ENCODE measurements around the gene PTF1A.

The PTF1A gene, protein sequence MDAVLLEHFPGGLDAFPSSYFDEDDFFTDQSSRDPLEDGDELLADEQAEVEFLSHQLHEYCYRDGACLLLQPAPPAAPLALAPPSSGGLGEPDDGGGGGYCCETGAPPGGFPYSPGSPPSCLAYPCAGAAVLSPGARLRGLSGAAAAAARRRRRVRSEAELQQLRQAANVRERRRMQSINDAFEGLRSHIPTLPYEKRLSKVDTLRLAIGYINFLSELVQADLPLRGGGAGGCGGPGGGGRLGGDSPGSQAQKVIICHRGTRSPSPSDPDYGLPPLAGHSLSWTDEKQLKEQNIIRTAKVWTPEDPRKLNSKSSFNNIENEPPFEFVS

DNA sequence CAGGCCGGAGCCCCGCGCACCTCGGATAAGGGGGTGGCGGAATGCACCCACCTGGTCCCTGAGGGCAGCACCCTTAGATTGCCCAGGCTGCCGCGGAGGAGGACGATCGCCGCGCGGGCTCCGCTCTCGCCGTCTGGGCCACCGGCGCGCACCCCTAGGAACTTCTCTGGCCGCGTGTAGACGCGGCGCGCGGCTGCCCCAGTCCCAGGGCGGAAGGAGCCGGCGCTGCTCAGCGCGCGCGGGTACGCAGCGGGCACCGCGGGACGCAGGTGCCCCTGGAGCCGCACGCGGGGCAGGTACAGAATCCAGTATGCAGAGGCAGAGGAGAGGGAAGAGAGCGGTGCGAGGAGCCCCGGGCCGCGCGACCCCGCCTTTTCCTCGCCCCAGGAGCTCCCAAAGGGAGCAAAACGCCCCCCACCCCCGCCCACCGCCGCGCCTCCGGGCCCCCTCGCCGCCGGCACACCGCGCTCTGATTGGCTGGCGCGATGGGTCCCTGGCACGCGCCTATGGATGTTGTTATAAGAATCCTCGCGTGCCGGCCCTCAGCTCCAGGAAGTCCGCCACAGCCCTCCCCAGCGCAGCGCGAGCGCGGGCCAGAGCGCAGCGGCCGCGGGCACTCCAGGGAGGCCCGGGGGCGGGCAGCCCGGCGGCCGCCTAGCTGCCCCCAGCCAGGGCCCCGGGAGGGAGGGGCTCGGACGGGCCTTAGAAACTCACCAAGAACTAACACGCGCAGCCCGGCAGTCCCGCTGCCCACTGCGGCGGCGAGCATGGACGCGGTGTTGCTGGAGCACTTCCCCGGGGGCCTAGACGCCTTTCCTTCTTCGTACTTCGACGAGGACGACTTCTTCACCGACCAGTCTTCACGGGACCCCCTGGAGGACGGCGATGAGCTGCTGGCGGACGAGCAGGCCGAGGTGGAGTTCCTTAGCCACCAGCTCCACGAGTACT, at the start of gene PTF1A:
Gene PTF1A (plus strand): TSS at position 549 of the 948 bp plus-strand sequence. CDS start 219 bp downstream, at position 768.
- no peak for DNase-seq

GRCh38 chr10:23146258-23146657, 45.9 kb upstream of the PTF1A start:
- DNase-seq = no peak

- DNase-seq = no peak
These were observed 45.1 kb upstream of the PTF1A start for GRCh38 chr10:23147035-23147434.

- DNase-seq = no peak
These were observed 43.9 kb upstream of the PTF1A start for GRCh38 chr10:23148214-23148613.

DNA sequence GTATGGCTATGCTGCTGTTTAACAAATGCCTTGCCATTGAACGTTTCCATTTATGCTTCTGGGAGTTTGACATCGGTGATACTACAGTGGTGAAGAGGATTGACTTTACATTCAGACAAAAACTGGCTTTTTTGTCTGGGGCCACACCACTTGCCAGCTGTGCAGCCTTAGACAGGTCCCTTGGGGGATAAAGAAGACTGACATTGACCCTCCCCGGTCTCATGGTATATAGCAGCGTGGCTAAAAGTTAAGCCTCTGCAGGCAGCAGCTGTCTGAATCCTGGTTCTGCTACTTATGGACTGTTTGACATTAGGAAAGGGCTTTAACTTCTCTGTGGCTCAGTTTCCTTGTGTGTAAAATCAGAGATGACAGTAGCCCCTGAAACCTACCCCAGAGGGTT, 42.0 kb upstream of the PTF1A start:
- no peak for DNase-seq

- no peak for DNase-seq
These were observed 41.5 kb upstream of the PTF1A start for GRCh38 chr10:23150610-23151009.

- DNase-seq = no peak
These were observed 41.0 kb upstream of the PTF1A start for GRCh38 chr10:23151071-23151470.

GRCh38 chr10:23155169-23155568, 36.9 kb upstream of the PTF1A start:
- no peak for DNase-seq

DNA sequence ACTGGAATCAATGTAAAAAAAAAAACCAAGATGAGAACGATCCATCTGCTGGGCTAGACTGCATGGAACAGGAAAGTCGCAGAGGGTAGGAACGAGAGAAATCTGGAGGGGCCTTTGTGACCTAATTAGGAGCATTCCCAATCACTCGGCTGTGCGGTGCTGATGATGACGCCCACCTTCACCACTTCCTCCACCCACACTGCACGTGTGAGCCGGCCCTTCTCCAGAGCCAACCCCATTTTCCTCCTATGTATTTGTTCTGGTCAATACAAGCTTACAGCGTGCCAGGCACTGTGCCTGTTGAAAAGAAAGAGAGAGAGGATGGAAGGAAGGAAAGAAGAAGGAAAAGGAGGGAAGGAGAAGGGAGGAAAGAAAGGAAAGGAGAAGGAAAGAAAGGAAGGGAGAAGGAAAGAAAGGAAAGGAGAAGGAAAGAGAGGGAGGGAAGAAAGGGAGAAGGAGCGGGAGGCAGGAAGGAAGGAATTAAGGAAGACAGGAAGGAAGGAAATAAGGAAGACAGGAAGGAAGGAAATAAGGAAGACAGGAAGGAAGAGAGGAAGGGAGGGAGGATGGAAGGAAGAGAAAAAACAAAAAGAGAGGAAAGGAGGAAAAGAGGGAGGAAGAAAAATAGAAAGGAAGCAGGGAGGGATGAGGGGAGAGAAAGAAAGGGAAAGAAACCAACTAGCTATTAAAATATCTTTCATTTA, 35.5 kb upstream of the PTF1A start:
- no peak for DNase-seq

DNA sequence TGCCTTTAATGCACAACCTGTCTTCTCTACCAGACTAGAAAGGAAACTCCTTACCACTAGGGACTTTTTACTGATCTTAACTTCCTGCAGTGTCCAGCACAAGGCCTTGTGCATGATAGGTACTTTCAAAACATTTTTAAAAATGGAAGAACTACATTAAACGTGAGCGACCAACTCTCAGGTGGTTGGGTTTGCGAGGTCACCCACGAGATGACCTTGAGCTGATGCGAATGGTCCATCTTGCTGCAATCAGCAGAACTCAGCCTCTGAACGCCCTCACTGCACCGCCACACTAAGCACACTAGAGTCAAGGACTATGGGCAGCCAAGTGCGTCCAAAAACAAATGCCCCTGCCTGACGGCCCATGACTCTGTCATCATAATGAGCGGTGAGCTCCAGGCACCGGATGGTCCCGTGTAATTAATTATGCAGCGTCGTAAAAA, 34.9 kb upstream of the PTF1A start:
- DNase-seq = no peak

GRCh38 chr10:23157691-23158369, 34.3 kb upstream of the PTF1A start:
- peak; percentile 0 for DNase-seq

GRCh38 chr10:23158370-23158769, 33.7 kb upstream of the PTF1A start:
- DNase-seq = peak; percentile 7

DNA sequence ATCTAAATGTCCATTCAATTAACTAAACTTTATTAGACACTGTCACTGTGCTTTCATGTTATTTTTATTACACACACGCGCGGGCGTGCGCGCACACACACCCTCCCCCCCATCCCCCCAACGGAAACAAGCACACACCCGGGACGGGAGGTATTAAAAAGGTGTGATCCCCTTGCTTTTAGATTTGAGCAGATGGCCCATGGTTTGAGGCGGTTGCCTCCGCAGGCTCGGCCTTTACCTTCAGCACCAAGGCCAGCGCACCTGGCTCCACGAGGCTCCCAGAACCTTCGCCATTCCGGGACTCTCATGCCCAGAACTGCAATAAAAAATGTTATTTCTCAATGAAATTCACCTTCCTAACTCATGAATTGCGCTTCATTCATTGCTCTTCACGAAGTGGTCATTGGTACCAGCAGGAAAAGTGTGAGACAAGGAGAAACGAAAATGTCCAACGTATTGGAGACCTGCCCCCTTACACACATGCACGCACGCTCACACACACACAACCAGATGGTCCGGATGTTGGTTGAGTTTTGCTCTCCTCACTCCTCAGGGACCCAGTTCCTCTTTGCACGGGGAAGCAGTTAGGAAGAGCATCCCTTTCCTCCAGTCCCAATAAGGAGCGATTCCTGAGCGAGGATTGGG, 20.8 kb upstream of the PTF1A start:
- DNase-seq = no peak

GRCh38 chr10:23172429-23173213, 19.5 kb upstream of the PTF1A start:
- DNase-seq = no peak

- peak; percentile 0 for DNase-seq
These were observed 18.7 kb upstream of the PTF1A start for GRCh38 chr10:23173214-23174073.

- DNase-seq = no peak
These were observed 17.8 kb upstream of the PTF1A start for GRCh38 chr10:23174074-23174976.

- no peak for DNase-seq
These were observed 17.1 kb upstream of the PTF1A start for GRCh38 chr10:23174977-23175512.

DNA sequence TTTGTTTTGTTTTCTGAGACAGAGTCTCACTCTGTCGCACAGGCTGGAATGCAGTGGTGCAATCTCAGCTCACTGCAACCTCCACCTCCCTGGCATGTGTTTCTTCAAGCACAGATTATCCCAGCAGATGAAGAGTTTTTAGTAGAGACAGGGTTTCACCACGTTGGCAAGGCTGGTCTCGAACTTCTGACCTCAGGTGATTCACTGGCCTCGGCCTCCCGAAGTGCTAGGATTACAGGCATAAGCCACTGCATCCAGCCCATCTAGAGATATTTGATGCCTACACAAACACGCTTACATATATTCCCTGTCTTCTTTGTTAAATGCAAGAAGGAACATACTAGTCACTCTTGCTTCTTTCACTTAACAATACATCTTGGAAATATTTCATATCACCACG, 5.9 kb upstream of the PTF1A start:
- DNase-seq = no peak

GRCh38 chr10:23186697-23187096, 5.4 kb upstream of the PTF1A start:
- DNase-seq = no peak
